H1 (cell line): Measurements from ENCODE around the gene TEKT5. TPM values are rescaled to one million over a fixed set of nuclear protein-coding genes. Genes with fewer than 3 reads are reported as not detected.

ENCODE experiments used
- CHD2 ChIP-seq: IDR thresholded peaks from 2 replicates; pipeline ENCODE4 v1.6.1; 2012; ENCODE audit warnings: low read length, improper control_type of control experiment
- MAFK ChIP-seq: IDR thresholded peaks from 2 replicates; pipeline ENCODE4 v1.6.1; 2012; ENCODE audit warnings: low read depth, mild to moderate bottlenecking, improper control_type of control experiment, low read length
- POU5F1 ChIP-seq: IDR thresholded peaks from 2 replicates; pipeline ENCODE4 v1.6.1; 2011; ENCODE audit warnings: low read depth, mild to moderate bottlenecking, low read length, moderate library complexity
- SP2 ChIP-seq: IDR thresholded peaks from 2 replicates; pipeline ENCODE4 v1.6.1; 2012; ENCODE audit warnings: mild to moderate bottlenecking, low read length, inconsistent platforms
- polyA plus RNA-seq, 7 experiments: library from polyadenylated mRNA; depleted of rRNA in 3 of 7; stranded (reverse) in 5 of 7; unstranded in 2 of 7; fragments of >200 nt in 5 of 7; fragments of 200-250 nt in 2 of 7; gene quantifications; 1 replicate in 5 of 7; 2 replicates in 1 of 7; 4 replicates in 1 of 7; pipeline versions ENCODE4 v1.2.1 to v1.2.3, GENCODE V29; 2011 to 2013; ENCODE audit warnings: missing spikeins in 2 of 7, mixed read lengths in 2 of 7
- total RNA-seq: library from RNA; stranded (reverse); fragmentation: NEBNext Ultra II Directional; extraction: Animal tissue kit (Norgen Biotek cat#: 25700); gene quantifications from 2 replicates; pipeline ENCODE4 v1.2.1, GENCODE V29; 2021
- TF ChIP-seq, protein P1 (sequence below): IDR thresholded peaks from 2 replicates; pipeline ENCODE4 v1.6.1; 2012; ENCODE audit warnings: inconsistent platforms

Gene TEKT5
- total and polyA plus RNA-seq, 2 of the 8 experiments (the other 6 are each of a cell fraction or from before 2014, with no cell fraction given) = 0.95 TPM; not detected in 1

- TF ChIP-seq, protein P1, sequence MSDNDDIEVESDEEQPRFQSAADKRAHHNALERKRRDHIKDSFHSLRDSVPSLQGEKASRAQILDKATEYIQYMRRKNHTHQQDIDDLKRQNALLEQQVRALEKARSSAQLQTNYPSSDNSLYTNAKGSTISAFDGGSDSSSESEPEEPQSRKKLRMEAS = no peak
- TF ChIP-seq SP2 (no peak), POU5F1 (no peak), MAFK (no peak), CHD2 (no peak)
These were observed 24.9 kb downstream of the TEKT5 start (continued) for GRCh38 chr16:10669791-10670190.
